HuH-7.5 (cell line): ENCODE measurements around the gene VWC2.
"Not testable (repeated sequence)": the region's sequence is repeated elsewhere in the genome, so short reads cannot be mapped to it uniquely, and the experiment has no call there.

Source experiments
- DNase-seq: peaks from one replicate; pipeline ENCODE4 v3.0.0; 2011; ENCODE audit warnings: low spot score

VWC2 gene

DNA sequence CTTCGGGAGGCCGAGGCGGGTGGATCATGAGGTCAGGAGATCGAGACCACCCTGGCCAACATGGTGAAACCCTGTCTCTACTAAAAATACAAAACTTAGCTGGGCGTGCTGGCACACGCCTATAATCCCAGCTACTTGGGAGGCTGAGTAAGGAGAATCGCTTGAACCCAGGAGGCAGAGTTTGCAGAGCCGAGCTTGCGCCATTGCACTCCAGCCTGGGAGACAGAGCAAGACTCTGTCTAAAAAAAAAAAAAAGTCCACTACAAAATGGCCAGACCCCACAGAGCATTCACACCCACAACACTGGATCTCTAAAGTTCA is 78.1 kb downstream of the VWC2 start:
- not testable (repeated sequence) for DNase-seq

DNA sequence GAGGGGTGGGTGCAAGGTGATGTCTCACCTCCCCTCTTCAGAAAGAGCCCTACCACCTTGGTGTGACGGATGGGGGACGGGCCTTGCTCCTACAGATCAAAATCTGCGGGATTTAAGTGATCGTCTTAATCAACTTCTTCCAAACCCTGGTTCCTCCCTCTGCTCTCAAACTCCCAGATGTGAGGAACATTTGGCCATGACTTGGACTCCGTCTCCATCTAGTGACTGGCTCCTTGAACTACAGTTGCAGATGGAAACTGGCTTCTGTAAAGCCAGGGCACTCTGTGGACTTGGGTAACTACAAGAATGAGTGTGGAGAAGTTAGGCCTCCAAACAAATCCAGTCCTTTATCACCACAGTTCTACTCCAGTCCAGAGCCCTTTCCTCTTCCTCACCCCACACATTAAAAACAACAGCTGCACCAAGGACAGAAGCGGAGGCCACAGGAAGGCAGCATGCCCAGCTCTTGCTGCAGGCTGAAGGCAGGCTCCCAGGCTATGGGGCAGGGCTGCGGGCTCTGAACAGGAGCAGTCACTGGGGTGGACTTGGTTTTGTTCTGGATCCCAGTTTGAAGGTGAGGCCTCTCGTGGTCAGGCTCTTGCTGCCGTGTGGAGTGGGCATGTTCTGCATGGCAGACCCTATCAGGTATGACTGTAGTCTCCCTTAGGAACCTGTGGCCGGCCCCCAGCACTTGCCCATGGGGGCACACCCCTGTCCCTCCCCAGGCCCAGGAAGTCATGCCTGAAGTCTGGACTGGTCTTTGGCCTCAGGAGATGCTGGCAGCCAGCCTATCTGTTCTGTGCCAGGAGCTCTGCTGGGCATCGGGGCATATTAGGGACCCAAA is 79.4 kb downstream of the VWC2 start:
- peak; percentile 46 for DNase-seq

DNA sequence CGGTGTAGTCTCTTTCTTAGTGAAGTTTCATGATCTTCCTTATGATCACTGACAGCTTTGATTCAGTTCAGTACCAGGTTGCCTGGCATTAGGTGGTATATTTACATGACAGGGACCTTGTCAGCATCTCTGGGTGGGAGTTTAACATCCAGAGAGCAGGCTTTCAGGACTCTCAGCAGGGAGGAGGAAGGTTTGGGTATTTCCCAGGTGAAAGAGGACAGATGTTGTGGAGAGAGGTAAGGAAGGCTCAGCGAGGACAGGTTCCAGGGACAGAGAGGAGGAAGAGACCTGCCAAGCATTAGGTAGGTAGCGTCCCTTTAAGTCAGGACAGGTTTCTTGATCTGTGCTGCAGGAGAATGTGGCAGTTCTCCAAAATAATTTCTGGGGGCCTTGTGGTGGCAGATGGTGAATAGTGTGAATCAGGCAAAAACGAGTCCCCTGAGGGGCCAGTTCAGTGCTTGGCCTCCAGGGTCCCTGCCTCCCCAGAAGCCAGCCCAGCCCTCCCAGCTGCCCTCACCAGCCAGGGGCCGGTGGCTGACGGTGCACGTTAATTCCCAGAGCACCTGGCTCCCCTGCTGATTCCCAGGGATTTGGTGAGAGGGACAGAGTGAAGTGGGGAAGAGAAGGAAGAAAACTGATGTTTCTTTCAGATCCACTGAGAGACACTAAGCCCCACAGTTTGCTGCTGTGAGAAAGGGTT is 82.0 kb downstream of the VWC2 start:
- DNase-seq, result no peak

DNA sequence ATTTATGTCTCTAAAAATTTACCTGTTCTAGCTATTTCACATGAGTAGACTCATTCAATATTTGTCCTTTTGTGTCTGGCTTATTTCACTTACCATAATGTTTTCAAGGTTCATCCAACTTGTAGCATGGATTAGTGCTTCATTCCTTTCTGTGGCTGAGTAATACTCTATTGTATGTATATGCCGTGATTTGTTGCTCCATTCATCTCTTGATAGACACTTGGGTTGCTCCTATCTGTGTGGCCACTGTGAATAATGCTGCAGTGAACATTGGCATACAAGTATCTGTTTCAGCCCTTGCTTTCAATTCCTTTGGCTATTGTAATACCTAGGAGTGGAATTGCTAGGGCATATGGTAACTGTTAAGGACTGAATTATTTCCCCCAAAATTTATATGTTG is 86.9 kb downstream of the VWC2 start:
- no peak for DNase-seq

DNA sequence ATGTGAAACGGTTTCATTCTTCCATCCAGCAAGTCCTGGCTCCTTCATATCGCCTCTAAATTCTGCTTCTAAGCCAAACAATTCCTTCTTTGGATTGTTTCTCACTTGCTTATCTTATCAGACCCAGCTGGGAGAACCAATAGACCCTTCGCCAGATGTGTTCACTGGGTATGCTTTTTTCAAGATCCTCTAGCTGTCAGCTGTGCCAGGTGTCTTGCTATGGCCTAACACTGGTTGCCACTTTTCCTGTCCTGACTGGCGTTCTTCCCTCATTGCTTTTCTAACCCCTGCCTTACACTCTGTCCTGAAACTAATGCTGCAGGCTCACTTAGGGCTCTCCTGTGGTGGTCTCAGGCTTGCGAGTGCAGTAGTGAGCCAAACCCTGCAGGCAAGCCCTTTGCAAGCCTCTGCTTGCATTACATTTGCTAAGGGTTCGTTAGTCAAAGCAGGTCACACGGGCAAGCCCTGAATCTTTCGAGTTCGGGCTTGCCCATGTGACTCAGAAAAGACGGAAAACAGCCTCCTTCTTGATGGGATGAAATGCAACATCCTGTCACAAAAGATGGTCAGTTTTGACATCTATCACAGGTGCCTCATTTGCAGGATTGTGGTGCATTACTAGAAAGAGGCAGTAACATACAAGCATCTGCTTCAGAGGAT is 92.8 kb downstream of the VWC2 start:
- no peak for DNase-seq

DNA sequence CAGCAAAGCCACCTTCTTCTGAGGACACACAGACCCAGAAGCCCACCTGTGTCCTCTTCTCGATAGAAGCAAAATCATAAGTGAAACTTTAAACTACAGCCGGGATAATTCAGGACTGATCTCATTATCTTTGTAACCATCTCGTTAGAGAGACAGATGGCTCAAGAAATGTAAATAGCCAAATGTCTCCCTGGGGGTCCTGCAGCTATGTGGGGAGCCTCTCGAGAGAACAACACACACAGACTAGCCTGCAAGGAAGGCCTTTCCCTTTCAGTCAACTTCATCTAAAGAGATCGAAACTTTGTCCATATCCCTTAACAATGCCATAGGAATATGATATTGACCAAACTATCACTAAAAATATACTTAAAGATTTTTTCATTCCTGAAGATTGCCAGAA is 93.5 kb downstream of the VWC2 start:
- no peak for DNase-seq

DNA sequence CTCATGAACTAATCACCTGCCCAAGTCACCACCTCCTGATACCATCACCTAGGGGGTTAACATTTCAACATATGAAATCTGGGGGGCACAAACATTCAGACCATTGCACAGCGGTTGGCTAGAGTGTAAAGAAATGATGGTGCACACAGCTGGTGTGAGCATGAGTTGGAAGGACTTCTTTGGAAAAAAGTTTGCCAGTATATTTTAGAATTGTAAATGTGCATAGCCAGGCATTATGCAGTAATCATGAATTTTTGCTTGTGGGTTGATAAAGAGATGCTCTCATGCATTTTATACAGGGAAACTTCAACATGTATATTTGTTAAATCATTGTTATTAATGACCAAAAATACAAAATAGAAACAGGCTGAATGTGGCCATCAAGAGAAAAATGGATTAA is 100.0 kb downstream of the VWC2 start:
- DNase-seq, result no peak

DNA sequence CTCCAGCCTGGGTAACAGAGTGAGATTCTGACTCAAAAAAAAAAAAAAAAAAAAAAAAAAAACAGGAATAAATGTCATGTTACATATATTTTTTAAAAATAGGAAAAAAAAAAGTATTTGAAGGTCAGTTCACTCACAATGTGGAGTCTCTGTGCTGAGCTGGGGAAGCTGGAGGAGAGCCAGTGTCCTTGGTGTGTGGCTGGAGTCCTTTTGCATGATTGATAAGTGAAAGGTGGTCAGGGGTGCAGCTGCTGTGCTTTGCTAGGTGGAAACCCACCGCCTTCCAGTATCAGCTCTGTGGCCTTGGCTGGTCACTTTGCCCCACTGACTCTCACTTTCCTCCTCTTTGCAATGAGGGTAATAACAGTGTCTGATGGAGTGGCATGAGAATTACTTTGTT is 101.9 kb downstream of the VWC2 start:
- no peak for DNase-seq

DNA sequence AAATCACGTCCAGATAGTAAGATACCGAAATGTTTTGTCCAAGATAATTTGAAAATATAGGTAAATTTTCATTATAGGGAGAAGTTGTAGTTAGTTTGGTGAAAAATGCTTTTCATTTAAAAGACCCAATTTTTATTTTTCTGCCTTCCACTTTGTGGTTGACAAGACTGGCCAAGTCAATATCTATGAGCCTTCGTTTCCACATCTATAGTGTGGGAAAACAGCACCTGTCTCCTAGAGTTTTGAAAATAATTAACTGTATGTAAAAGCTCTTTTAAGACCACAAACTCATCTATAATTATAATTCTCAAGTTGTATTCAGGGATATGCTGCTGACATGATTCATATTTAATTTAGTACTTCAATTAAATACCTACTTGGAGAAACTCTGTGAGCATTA is 102.8 kb downstream of the VWC2 start:
- DNase-seq, result no peak

DNA sequence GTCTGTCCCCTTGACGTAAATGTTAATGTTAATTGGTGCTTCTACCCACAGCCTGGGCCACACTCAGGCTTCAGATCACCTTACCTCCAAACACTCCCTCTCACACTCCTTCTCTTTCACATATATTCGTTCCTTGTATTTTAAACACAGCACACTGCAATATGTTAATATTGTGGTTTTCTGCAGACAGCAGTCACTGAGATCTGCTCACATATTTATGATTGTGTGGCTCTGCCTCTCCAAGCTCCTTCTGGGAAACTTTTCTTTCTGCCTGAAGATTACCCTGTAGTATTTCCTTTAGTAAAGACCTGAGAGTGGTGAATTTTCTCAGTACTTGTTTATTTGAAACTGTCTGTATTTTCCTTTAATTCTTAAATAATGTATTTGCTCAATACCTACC is 104.7 kb downstream of the VWC2 start:
- no peak for DNase-seq

DNA sequence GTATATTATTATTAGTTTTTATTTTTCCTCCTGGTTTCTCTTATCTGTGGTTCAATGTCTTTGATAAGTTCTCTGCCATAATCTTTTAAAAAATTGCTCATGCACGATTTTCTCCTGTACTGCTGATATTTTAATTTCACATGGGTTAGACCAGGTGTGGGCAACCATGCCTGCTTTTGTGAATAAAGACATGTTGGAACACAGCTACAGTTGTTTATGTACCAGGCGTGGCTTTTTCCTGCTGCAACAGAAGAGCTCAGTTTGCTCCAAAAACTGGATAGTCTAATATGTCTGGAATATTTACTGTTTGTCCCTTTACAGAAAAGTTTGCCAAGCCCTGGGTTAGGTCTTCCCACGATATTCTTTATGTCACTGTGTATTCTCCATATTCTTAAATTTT is 105.2 kb downstream of the VWC2 start:
- DNase-seq, result no peak

DNA sequence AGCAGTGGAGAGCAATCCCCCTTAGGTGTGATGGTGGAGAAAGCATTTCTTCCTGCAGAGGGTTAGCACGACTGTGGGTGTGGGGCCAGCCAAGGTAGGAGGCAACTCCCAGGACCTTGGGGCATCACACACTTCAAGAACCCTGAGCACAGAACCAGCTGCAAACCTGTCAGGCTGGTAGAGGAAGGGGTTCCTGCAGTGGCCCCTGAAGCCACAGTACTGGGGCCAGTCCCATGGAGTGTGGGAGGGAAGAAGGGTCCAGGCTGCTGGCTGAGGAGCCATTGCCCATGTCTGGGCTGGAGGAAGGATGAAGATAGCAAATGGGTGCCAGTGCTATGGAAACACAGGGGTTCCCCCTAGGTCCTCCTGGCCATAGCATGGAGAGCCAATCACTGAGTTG is 110.5 kb downstream of the VWC2 start:
- no peak for DNase-seq

DNA sequence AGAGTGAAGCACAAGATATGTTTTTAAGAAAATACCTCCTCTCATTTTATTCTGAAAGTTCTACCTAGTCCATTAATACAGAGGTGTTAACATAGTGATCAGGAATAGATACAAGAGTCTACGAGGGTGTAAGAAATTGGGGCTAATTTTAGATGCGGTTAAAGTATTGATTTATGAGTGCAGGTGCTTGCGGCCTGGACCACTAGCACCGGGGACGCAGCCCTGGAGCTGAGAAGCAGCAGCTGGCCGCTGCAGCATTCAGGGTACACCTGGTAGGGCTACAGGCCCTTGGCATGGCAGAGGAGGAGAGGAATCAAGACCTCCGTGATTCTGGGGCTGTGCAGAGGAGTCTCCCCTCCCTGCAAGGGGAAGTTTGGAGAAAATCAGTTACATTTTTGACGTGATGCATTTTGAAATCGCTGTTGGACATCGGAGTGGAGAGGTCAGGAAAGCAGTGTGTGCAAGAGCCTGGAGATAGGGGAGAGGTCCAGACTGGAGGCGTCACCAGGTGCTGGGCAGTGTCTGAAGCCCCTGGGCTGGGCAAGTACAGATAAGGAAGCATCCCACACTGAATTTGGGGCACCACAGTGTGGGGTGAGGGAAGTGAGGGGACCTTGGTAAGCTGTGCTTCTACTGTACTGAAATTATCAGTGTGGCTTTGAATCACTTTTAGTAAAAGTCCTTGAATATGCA is 112.3 kb downstream of the VWC2 start:
- no peak for DNase-seq

DNA sequence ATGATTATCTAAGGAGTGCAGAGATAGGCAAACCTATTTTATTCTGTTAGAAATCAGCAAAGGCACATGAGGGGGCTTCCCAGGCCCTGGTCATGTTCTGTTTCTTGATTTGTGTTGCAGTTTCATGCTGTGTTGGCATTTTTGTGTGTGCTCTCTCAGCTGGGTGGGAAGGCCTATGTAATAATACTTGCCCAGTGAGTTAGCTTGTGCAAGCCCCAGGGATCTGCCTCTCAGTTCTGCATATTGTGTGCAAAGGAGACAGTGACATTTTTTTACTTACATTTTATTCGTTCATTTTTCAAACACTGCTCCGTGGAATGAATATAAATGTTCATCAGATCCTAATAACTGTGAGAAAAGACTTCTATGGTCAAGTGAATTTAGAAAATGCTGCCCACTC is 119.0 kb downstream of the VWC2 start:
- no peak for DNase-seq

DNA sequence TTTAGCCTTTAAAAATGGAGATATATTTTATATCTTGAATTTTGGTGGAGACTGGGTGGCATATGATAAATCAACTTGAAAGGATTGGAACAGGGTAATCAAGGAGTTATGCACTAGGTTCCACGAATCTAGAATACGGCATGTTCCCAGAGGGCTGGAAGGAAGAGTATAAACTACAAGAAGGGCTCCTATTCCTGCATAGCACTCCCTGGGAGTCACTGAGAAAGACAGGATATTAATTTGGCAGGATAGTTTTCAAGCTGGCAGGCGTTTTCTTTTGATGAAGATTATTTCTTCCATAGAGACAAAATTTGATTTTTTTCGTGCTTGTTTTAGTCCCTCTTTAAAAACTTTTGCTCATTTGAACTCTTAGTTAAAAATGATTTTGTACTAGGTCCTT is 119.7 kb downstream of the VWC2 start:
- no peak for DNase-seq

DNA sequence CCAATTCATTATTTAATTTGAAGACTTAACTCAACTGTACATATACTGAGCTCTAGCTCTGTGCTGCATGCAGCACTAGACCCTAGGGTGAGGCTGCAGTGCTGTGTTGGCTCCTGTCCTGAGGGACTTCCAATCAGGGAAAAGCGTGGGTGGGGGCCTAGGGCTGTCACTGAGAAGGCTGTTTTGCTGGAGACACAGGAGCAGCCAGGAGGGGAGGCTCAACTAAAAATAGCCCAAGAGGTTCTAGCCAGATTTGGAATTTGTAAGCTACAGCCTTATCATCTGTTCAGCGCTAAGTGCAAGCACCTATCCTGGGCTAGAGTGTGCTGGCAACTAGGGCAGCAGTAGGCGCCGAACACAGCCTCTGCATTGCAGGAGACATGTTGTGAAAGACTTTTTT is 121.1 kb downstream of the VWC2 start:
- no peak for DNase-seq

DNA sequence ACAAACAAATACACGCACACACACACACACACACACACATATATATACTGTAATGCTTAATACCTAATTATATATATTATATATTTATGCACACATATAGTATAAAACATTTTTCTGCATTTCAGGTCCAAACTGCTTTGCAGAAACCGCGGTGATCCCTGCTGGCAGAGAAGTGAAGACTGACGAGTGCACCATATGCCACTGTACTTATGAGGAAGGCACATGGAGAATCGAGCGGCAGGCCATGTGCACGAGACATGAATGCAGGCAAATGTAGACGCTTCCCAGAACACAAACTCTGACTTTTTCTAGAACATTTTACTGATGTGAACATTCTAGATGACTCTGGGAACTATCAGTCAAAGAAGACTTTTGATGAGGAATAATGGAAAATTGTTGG is 138.5 kb downstream of the VWC2 start:
- no peak for DNase-seq

DNA sequence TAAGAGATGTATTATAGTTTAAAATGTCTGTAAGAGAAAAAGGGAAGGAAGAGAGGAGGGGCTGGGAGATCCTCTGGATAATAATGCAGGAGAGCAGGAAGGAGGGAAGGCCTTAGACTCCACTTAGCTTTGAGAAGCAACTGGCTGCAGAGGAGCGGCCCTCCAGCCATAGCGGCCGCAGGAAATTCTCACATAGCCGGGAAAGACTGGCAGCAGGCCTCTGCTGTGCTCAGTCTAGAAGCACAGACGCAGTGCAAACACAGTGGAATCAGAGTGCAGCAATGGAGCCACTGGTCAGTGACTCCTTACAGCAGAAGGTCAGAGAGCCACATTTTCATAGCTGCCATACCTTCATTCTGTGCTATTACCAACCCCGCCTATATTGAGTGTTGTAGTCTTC is 153.3 kb downstream of the VWC2 start:
- DNase-seq, result no peak

DNA sequence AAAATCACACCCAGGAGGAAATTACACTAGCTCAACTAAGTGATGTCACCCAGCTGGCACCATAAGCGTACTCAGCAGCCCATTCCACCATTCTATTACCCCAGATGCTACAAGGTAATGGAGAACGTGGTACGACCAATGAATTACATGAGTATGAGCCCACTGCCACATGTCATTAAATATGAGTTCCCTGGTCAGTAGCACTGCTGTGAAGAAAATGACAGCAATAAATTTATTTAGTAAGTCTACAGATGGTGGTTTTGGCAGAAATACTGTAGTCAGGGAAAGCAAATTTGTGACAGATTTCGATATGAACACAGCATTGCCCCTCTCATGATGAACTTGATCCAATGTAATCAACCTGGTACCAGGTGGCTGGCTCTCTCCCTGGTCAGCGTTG is 154.2 kb downstream of the VWC2 start:
- no peak for DNase-seq

DNA sequence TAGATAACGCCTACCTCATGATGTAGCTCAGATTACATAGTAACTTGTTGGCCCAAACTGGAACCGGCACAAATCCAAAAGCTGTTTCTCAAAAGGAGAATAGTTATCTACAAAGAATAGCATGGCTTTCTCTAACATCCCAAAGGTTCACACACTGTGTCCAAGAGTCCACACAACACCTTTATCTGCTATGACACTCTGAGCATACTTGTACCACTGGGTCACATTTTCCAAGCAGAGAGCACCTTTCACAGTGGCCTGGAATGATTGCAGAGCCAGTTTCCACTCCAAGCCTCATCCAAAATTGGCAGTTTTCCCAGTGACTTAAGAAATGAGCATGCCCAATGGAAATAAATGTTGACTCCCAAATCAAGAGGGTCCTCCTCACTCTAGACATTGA is 155.3 kb downstream of the VWC2 start:
- no peak for DNase-seq

DNA sequence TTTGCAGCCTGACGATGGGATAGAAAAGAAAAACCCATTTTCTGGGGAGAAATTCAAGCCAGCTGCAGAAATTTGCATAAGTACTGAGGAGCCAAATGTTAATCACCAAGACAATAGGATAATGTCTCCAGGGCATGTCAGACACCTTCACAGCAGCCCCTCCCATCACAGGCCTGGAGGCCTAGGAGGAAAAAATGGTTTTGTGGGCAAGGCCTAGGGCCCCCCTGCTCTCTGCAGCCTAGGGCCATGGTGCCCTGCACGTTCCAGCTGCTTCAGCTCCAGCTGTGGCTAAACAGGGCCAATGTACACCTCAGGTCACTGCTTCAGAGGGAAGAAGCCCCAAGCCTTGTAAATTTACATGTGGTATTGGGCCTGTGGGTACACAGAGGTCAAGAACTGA is 158.2 kb downstream of the VWC2 start:
- DNase-seq, result no peak

DNA sequence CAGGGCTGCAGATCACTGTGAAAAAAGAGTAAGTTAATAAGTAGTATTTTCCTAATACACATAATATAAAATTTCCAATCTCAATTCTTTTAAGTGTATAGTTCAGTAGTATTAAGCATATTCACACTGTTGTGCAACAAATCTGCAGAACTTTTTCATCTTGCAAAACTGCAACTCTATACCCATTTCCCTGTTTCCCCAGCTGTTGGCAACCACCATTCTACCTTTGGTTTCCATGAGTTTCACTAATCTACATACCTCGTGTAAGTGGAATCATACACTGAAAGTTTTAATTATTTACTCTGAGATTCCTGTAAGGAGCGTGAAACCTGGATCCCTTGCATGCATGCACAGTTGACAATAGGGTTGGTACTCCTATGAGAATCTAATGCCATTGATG is 164.2 kb downstream of the VWC2 start:
- DNase-seq, result no peak
